Measurements from ENCODE around the gene UNC45B.

UNC45B gene

DNA sequence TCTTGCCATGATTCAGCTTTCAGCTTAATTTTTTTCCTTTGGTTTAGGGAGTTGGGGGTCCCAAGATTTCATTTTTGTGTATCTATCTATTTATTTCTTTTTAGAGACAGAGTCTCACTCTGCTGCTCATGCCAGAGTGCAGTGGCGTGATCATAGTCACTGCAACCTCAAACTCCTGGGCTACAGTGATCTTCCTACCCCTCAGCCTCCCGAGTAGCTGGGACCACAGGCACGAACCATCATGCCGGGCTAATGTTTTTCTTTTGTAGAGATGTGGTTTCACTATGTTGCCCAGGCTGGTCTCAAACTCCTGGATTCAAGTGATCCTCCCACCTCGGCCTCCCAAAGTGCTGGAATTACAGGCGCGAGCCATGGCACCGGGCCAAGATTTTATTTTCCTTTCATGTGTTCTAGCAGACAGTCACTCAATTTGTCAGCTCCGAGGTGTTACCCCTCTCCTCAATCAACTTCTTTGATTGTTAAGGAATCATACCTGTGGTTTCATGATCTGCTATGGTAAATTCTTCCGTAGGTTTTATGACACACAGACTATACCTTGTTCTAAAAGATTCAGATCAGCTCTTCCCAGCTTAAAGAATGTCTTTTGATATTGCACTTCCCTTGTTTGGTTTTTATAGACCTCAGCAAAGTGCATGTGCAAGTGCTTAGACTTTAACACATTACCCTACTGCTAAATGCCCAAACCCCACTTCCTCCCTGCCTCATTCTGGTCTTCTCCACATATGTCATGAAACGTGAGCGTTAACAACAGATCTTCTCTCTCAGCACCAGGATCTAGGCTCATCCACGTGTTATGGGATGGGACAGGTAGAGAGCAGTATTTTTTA is 13.0 kb downstream of the UNC45B start:
- Histone ChIP-seq H3K4me2 (ENCODE audit: low read length) (no peak overlapping the region), H3K27me3 (ENCODE audit: insufficient read depth, low read length) (peaks cover 4% of the 10 kb centered on the region; the same call in 1 of the 2 replicates)

DNA sequence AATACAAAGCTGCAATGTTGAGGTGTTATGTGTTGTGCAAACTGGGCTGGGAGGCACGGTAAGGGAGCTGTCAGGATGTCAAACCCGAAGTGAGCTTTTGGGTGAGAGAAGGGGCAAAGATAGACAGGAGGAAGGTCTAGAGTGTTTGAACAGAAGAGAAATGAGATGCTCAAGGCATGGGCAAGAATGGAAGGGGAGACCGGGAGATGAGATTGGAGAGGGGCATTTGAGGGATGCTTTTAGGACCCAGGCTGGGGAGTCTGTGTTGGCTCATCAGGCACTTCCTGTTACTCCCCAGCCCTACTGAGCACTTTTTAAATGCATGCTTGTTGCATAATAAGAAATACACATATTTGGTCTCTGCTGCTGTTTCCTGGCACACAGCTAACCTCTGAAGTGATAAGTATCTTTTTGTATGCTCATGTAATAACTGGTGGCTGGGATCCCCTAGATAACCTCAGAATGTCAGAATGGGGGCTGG is 13.7 kb downstream of the UNC45B start:
- no peak overlapping the region for H3K4me2 ChIP-seq (ENCODE audit: low read length)

More for the DNA sequence above, 13.0 kb downstream of the UNC45B start:
- Histone ChIP-seq H3K4me3 (ENCODE audit: low read depth, low read length, poor library complexity, severe bottlenecking) (no peak overlapping the region), H3K9me2 (ENCODE audit: low read depth, low read length) (no peaks in the 10 kb centered on the region), H4K20me1 (ENCODE audit: insufficient read depth, low read length) (no peaks in the 10 kb centered on the region), H3K27ac (ENCODE audit: low read depth, low read length, poor library complexity, severe bottlenecking) (no peak overlapping the region), H3K9ac (ENCODE audit: low read length) (no peak overlapping the region), H3K4me1 (ENCODE audit: insufficient read depth, low read length, severe bottlenecking) (no peaks in the 10 kb centered on the region), H3K9me3 (ENCODE audit: low read length) (no peaks in the 10 kb centered on the region), H2AFZ (ENCODE audit: low read length) (no peak overlapping the region), H3K79me2 (ENCODE audit: insufficient read depth, low read length) (no peaks in the 10 kb centered on the region), H3K36me3 (ENCODE audit: insufficient read depth, low read length) (no peaks in the 10 kb centered on the region), H3F3A (ENCODE audit: insufficient read depth, low read length) (no peaks in the 10 kb centered on the region)
- no peak for TF ChIP-seq EZH2 (IDR thresholded peaks at IDR 0.05; ENCODE audit: borderline replicate concordance, low read length)
- TF ChIP-seq, protein P1, sequence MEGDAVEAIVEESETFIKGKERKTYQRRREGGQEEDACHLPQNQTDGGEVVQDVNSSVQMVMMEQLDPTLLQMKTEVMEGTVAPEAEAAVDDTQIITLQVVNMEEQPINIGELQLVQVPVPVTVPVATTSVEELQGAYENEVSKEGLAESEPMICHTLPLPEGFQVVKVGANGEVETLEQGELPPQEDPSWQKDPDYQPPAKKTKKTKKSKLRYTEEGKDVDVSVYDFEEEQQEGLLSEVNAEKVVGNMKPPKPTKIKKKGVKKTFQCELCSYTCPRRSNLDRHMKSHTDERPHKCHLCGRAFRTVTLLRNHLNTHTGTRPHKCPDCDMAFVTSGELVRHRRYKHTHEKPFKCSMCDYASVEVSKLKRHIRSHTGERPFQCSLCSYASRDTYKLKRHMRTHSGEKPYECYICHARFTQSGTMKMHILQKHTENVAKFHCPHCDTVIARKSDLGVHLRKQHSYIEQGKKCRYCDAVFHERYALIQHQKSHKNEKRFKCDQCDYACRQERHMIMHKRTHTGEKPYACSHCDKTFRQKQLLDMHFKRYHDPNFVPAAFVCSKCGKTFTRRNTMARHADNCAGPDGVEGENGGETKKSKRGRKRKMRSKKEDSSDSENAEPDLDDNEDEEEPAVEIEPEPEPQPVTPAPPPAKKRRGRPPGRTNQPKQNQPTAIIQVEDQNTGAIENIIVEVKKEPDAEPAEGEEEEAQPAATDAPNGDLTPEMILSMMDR (IDR thresholded peaks at IDR 0.05; ENCODE audit: low read length): no peak

DNA sequence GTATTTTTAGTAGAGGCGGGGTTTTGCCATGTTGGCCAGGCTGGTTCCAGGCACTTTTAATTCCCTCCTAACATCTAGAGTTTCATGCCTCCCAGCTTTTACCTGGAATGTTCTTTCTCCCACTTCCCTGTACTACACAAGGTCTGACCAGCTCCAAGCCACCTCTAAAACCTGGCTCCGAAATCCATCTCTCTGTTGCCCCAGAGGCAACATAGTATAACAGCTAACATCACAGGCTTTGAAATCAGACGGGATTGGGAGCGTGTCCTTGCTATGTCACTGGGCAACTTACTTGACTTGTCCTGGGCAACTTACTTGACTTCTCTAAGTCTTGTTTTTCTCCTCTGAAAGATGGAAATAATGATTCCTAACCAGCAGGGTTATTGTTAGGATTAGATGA is 15.1 kb downstream of the UNC45B start:
- Histone ChIP-seq H3K36me3 (ENCODE audit: insufficient read depth, low read length) (no peaks in the 10 kb centered on the region), H3K9me2 (ENCODE audit: low read depth, low read length) (no peaks in the 10 kb centered on the region), H3K4me2 (ENCODE audit: low read length) (no peak overlapping the region), H3K9ac (ENCODE audit: low read length) (no peak overlapping the region), H3K9me3 (ENCODE audit: low read length) (no peaks in the 10 kb centered on the region), H3K79me2 (ENCODE audit: insufficient read depth, low read length) (no peaks in the 10 kb centered on the region), H3K27ac (ENCODE audit: low read depth, low read length, poor library complexity, severe bottlenecking) (no peak overlapping the region), H3K4me3 (ENCODE audit: low read depth, low read length, poor library complexity, severe bottlenecking) (no peak overlapping the region), H3K4me1 (ENCODE audit: insufficient read depth, low read length, severe bottlenecking) (no peaks in the 10 kb centered on the region), H3F3A (ENCODE audit: insufficient read depth, low read length) (no peaks in the 10 kb centered on the region), H4K20me1 (ENCODE audit: insufficient read depth, low read length) (no peaks in the 10 kb centered on the region), H3K27me3 (ENCODE audit: insufficient read depth, low read length) (peaks cover 4% of the 10 kb centered on the region; the same call in 1 of the 2 replicates), H2AFZ (ENCODE audit: low read length) (no peak overlapping the region)
- no peak for TF ChIP-seq EZH2 (IDR thresholded peaks at IDR 0.05; ENCODE audit: borderline replicate concordance, low read length)

More for the DNA sequence above, 13.7 kb downstream of the UNC45B start:
- H3K9me2 ChIP-seq (ENCODE audit: low read depth, low read length): no peaks in the 10 kb centered on the region
- no peaks in the 10 kb centered on the region for H4K20me1 ChIP-seq (ENCODE audit: insufficient read depth, low read length)
- H3K4me1 ChIP-seq (ENCODE audit: insufficient read depth, low read length, severe bottlenecking): no peaks in the 10 kb centered on the region
- no peaks in the 10 kb centered on the region for H3K36me3 ChIP-seq (ENCODE audit: insufficient read depth, low read length)
- no peaks in the 10 kb centered on the region for H3F3A ChIP-seq (ENCODE audit: insufficient read depth, low read length)
- no peak overlapping the region for H2AFZ ChIP-seq (ENCODE audit: low read length)
- H3K9ac ChIP-seq (ENCODE audit: low read length): no peak overlapping the region
- H3K27ac ChIP-seq (ENCODE audit: low read depth, low read length, poor library complexity, severe bottlenecking): no peak overlapping the region
- H3K4me3 ChIP-seq (ENCODE audit: low read depth, low read length, poor library complexity, severe bottlenecking): no peak overlapping the region
- H3K79me2 ChIP-seq (ENCODE audit: insufficient read depth, low read length): no peaks in the 10 kb centered on the region
- TF ChIP-seq, protein P1 (IDR thresholded peaks at IDR 0.05; ENCODE audit: low read length): no peak
- no peak for TF ChIP-seq EZH2 (IDR thresholded peaks at IDR 0.05; ENCODE audit: borderline replicate concordance, low read length)
- peaks cover 4% of the 10 kb centered on the region; the same call in 1 of the 2 replicates for H3K27me3 ChIP-seq (ENCODE audit: insufficient read depth, low read length)
- no peaks in the 10 kb centered on the region for H3K9me3 ChIP-seq (ENCODE audit: low read length)

Measured in OCI-LY1 (cell line).